HG03439 (cell line): ENCODE data around the gene SMC3.

Source experiments
- ATAC-seq: cut with Tn5 transposase; IDR thresholded peaks from one replicate; pipeline ENCODE4 v1.9.1; 2021; ENCODE audit warnings: mild to moderate bottlenecking, moderate library complexity; ENCODE audit not compliant: unreplicated experiment

The SMC3 gene

DNA sequence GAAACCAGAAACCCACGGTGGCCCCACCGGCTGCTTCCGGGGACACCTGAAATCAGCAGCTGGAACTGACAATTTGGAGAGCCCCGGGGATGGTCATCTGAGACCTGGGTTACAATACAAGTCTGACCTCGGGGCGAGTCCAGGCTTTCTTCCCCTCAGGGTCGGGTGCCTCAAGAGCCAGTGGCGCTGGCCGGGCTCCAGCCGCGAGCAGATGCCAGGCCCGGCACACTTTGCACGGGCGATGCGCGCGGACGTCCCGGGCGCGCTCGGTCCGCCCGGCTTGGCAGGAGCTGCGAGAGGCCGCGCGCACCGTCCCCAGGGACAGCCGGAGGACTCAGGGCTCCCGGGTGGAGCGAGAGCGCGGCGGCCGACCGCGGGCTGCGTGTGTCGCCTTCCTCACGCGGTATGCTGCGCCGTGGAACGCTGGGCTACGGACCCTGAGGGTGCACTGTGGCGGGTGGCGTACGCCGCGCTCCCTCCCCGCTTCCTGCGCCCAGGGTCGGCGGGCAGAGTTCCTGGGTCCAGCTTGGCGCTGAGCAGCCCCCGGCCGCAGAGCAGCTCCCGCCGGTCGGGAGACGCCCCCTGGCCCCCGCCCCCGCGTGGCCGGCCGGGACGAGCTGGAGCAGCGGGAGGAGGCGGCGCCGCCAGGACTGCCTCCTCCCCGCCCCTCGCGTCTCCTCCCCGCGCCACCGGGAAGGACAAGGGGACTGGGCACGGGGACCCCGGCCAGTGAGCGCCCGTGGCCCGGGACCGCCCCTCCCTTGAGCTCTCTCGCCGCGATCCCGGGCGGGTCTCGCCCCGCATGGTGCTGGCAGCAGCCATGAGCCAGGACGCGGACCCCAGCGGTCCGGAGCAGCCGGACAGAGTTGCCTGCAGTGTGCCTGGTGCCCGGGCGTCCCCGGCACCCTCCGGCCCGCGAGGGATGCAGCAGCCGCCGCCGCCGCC lies 76.4 kb downstream of the SMC3 start, which contains the start of gene RBM20:
Gene RBM20, plus strand, starts transcription at position 684 of the 945 bp plus-strand sequence. Its CDS starts 119 bp downstream, at position 803.
- ATAC-seq: no peak

DNA sequence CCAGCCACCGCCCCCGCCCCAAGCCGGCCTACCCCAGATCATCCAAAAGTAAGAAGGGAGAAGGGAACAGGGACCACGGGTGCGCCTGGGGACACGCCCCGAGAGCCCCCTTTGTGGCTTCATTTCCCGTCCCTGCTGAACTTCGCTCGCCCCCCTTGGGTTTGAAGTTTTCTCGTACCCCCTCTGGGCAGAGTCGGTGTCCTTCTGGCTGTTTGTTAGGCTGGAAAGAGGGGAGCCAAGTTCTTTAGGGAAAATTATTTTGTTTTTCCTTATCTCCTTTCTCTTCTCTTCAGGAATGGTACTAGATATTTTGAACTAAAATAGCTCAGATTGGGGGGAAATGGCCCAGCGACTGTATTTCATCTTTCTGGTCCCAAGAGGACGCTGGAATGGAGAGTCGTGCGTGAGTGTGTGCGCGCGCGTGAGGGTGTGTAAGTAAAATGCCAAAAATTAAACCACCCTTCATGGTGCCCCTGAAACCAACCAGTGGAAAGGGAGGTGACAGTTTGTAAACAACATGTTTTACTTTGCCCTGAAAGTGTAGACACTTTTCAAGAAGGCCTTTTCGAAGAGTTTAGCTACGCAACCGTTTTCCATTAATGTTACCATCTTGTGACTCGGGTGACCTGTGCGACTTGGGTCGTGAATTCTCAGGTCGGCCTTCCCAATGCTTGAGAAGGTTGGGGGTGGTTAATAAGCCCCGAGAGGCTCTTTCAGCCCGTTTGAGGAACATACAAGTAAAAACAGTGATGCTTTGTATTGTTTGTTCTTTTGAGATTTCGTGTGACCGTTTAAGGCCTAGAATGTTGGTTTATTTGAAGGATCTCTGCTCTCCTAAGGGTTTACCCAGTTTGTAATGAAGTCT lies 77.3 kb downstream of the SMC3 start:
- ATAC-seq: no peak

DNA sequence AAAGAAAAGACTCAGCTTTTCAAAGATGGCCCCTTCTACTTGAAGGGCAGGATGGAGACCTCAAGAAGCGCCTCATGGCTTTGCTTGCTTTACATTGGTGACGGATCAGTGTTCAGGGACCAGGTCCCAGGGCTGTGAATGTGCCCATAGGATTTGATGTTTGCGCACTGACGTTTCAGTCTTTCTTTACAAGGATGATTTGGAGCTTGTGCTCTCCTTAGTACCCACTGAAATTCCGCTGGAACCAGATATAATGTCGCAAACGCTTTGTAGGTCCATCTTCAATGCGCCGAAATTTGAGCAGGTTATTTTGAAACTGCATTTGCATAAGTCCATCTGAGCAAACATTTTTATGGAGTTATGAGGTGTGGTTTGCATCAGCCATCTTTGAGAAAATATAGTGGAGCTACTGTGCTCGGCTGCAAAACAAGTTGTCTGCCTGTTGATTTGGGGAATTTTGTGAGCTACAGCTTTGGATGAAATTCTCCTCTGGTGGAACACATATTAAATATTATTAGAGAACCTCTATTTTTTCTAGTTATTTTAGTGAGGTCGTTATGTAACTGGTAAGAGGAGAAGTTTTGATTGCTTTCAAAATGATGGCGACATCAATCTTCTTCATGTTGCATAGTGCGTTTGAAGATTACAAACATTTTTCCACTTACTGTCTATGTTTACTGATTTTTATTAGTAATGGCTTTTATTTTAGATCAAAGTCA lies 79.1 kb downstream of the SMC3 start:
- no peak for ATAC-seq

DNA sequence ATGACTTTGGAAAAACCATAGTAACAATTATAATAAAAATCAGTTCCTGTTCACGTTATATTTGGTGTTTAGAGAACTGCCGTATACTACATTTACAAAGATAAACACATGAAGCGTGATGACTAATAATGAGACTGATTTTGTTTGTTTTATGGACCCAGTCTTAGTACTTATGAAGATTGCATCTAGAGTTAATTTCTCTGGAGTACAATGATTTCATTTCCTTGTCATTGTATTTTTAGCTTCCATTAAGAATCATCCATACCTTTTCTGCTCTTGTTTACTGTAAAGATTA lies 79.6 kb downstream of the SMC3 start:
- ATAC-seq: no peak

DNA sequence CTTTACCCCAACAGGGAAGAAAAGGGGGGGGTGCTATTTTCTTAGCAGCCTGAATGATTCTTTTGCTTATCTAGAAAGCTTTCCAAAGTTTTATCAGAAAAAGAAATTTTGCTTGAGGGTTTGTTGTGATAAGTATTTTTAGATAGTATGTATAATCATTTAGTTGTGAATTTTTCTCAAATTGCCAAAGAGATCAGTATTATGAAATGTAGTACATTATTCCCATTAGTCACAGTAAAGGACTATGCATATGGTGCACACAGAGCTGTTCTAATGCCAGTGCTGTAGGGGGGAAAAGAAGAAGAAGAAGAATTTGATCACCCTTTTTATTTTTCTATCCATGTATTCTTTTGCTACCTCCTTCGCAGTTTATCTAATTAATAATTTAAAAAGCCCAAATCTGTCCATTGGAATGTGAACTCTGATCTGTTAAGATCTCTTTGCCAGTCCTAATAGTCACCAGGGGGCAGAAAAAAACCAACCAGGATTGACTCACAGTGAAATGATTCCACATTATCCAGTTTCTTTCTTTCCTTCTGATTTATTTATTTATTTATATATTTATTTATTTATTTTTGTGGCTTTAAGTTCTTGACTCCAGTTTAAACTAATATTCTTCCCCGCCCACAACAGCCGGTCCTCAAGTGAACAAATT lies 81.3 kb downstream of the SMC3 start:
- ATAC-seq: no peak

DNA sequence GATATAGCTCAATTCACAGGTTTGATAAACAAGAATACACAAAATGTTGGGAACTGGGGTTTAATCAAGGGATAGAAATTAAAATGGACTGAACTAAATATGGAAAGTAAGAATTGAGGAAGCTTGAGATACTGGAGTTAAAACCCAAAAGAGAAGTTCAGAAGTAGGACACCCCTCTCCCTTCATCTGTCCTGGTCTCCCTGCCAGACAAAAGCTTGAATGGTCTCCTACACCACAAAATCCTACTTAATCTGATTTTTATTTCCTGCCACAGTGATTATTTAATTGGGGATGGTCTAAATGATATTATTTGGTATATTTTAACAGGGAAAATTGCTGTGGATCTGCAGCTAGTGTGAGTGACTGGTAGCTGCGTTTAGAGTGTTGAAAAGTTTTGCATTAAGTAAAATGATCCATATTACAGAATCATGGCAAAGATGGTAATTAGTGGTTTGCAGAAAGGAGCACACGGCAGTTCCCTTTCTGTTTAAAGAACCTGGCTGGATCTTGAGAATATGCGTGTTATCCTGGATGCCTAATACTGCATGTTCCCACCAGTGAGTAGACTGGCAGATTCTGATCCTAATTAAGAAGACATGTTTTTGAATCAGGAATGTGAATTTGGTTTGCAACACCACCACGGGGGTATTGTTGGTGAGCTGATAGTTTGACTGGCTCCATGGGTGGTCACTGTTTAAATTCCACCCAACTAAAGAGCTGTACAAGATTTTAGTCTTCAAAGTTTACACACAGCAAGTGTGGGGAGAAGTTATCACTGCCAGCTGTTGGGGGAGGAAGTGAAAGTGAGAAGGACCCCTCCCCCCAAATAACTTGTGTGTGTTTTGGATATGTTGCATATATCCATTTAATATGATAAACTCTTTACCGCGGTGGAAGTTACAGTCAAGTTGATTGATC lies 82.1 kb downstream of the SMC3 start:
- ATAC-seq: no peak

DNA sequence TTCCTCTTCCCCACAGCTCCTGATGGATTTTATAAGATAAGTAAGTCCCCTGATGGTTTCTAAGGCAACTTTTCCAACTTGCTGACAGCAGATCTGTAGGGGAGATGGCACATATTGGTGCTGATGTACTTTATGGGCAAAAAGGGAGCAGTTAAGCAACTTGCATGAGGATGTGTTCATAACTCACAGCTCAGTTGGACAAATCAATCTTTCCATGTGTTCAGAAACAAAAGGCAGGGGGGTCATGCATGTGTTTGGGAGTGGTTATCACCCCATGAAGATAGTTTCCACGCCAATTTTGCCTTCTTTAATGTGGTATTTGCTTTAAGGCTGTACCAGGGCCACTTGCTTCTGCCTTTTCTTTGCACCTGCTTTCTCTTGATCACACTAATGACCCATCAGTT lies 82.8 kb downstream of the SMC3 start:
- ATAC-seq: no peak

DNA sequence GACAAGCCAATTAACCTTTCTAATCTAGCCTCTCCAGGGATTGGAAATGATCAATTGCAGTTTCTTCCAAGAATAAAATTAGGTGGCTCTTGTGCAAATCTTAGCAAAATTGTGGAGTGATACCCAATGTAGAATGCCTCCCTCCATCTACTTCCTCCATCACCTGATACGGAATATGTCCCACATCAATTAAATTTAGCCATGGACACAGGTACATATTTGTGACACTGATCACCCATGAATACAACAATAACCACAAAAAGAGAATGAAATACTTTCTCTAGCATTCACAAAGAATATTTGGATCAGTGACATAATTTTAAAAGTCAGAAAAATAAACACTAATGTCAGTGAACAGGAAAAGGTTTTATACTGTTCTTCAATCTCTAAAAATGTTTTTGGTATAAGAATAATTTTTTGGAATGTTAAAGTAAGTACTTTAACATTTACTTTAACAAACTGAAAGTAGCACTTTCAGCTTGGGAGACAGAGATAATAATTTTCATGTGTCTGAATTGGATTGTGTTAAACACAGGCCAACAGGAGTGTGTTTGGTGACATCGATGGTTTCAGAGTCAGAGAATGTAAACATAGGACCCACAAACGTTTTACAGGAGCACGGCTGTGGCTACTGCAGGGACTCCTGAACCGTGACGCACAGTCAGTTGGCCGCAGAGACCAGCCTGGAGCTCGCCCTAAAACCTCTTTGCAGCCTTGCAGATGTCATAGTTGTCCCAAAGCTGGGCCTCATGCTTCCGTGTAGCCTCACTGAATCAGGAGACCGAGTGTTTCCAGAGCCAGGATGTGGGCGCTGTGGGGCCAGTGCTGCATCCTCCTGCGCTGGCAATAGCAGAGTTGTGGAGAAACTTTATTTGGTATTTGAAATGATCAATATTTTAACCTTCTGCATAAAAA lies 83.8 kb downstream of the SMC3 start:
- no peak for ATAC-seq

DNA sequence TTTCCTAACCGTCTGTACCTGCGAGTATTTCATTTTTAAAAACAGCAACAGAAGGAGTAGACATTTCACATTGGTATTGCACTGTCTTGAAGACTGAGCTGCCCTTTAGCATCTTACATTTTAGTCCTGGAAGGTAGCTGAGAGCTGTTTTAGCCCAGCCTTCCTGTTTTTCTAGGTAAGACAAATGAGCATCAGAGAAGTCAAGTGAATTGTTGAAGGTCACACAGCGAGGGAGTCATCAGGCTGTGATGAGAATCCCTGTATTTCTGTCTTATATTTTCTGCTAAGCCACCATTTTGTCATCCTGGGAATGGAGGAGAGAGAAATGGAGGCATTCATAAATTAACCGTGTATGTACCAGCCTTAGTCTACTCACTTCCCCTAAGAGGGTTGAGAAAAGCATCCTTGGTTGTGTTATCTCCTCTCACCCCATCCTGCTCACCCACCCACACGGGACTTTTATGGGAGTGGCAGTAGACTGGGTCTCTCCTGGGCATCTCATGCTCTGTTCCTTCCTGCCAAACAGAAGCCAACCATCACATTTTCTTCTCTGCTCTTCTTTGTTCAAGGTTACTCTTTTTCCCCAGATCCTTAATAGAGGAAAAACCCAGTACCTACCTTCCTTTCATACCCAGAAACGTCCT lies 85.1 kb downstream of the SMC3 start:
- ATAC-seq: no peak
